NCI-H2107 (cell line): Measurements from ENCODE around the gene RBM18.

Source experiments
- DNase-seq: peaks from one replicate; lab custom pipeline; 2025; lab: John Stamatoyannopoulos, UW

The RBM18 gene

GRCh38 chr9:122204055-122204454, 60.6 kb downstream of the RBM18 start:
- DNase-seq: no peak

- DNase-seq: no peak
Observed at GRCh38 chr9:122202111-122202510, 62.5 kb downstream of the RBM18 start.

GRCh38 chr9:122201641-122202040, 63.0 kb downstream of the RBM18 start:
- DNase-seq: no peak

GRCh38 chr9:122200960-122201595, 63.6 kb downstream of the RBM18 start:
- no peak for DNase-seq

GRCh38 chr9:122197882-122198281, 66.8 kb downstream of the RBM18 start:
- DNase-seq: no peak

- peak; percentile 41 for DNase-seq
Observed at GRCh38 chr9:122197426-122197825, 67.2 kb downstream of the RBM18 start.

- DNase-seq: no peak
Observed at GRCh38 chr9:122195875-122196274, 68.8 kb downstream of the RBM18 start.

- DNase-seq: no peak
Observed at GRCh38 chr9:122193651-122194050, 71.0 kb downstream of the RBM18 start.

GRCh38 chr9:122192914-122193525, 71.6 kb downstream of the RBM18 start:
- no peak for DNase-seq

GRCh38 chr9:122192261-122192875, 72.3 kb downstream of the RBM18 start:
- no peak for DNase-seq

- no peak for DNase-seq
Observed at GRCh38 chr9:122191584-122191983, 73.1 kb downstream of the RBM18 start.

- no peak for DNase-seq
Observed at GRCh38 chr9:122190597-122191381, 73.9 kb downstream of the RBM18 start.

GRCh38 chr9:122188369-122188768, 76.3 kb downstream of the RBM18 start:
- no peak for DNase-seq
